IPS-20b (cell line): ENCODE data around the gene RNF227.

Experiments used
- H3K27ac ChIP-seq: one replicate; pipeline ENCODE4 v1.5.1; 2013; ENCODE audit warnings: low read length
- H3K27me3 ChIP-seq: 2 replicates; pipeline ENCODE4 v1.6.1; 2013; ENCODE audit warnings: mild to moderate bottlenecking, low read length, inconsistent platforms; ENCODE audit not compliant: insufficient read depth
- H3K36me3 ChIP-seq: 2 replicates; pipeline ENCODE4 v1.6.1; 2013; ENCODE audit warnings: low read depth, mild to moderate bottlenecking, inconsistent platforms, low read length, moderate library complexity; ENCODE audit not compliant: insufficient read depth
- H3K4me1 ChIP-seq: 2 replicates; pipeline ENCODE4 v1.6.1; 2013; ENCODE audit warnings: mild to moderate bottlenecking, control low read depth, inconsistent platforms, low read length, moderate library complexity; ENCODE audit not compliant: insufficient read depth
- H3K4me3 ChIP-seq: 2 replicates; pipeline ENCODE4 v1.5.1; 2013; ENCODE audit warnings: mild to moderate bottlenecking, low read length, inconsistent platforms
- H3K9ac ChIP-seq: 2 replicates; pipeline ENCODE4 v1.6.1; 2013; ENCODE audit warnings: low read depth, mild to moderate bottlenecking, inconsistent platforms, low read length, moderate library complexity
- H3K9me3 ChIP-seq: 2 replicates; pipeline ENCODE4 v1.6.1; 2013; ENCODE audit warnings: mild to moderate bottlenecking, low read depth, low read length, inconsistent platforms; ENCODE audit not compliant: insufficient read depth

RNF227 gene

DNA sequence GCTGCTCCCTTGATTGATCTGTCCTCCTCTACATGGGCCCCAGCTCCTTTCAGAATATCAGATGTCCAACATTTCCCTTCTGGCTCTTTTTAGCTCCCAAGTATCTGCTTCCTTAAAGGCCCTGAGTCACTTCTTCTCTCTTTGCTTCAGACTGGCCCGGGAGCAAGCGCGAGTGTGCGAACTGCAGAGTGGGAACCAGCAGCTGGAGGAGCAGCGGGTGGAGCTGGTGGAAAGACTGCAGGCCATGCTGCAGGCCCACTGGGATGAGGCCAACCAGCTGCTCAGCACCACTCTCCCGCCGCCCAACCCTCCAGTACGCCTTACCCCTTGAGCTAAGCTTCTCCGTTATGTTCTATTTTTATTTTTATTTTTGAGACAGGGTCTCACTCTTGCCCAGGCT, 28.2 kb upstream of the RNF227 start:
- no peaks in the 10 kb centered on the region for H3K4me1 ChIP-seq
- no peaks in the 10 kb centered on the region for H3K9me3 ChIP-seq
- no peak overlapping the region for H3K27ac ChIP-seq
- no peaks in the 10 kb centered on the region for H3K27me3 ChIP-seq
- no peak overlapping the region for H3K9ac ChIP-seq
- no peak overlapping the region for H3K4me3 ChIP-seq
- H3K36me3 ChIP-seq: peaks cover 83% of the 10 kb centered on the region

GRCh38 chr17:7943291-7943690, 27.2 kb upstream of the RNF227 start:
- no peak overlapping the region for H3K27ac ChIP-seq
- H3K36me3 ChIP-seq: peaks cover 73% of the 10 kb centered on the region
- no peak overlapping the region for H3K9ac ChIP-seq

DNA sequence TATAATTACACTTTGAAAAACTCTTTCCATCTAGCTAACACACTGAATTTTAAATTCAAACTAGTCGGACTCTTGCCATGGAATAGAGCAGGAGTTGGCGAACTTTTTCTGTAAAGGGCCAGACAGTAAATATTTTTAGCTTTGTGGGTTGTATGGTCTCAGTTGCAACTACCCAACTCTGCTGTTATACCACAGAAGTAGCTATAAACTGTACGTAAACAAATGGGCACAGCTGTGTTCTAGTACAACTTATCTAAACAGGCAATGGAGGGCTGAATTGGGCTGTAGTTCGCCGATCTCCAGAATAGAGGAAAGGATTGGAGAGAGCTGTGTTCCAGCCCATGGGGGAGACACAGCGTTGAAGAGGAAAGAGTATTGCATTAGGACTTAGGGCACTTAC, 24.7 kb upstream of the RNF227 start:
- Histone ChIP-seq H3K4me3 (no peak overlapping the region), H3K27ac (no peak overlapping the region), H3K4me1 (no peaks in the 10 kb centered on the region), H3K9me3 (no peaks in the 10 kb centered on the region), H3K36me3 (peaks cover 67% of the 10 kb centered on the region), H3K9ac (no peak overlapping the region), H3K27me3 (no peaks in the 10 kb centered on the region)

More at GRCh38 chr17:7943291-7943690, 27.2 kb upstream of the RNF227 start:
- Histone ChIP-seq H3K4me1 (no peaks in the 10 kb centered on the region), H3K4me3 (no peak overlapping the region), H3K9me3 (no peaks in the 10 kb centered on the region), H3K27me3 (no peaks in the 10 kb centered on the region)

GRCh38 chr17:7940034-7940433, 23.9 kb upstream of the RNF227 start:
- Histone ChIP-seq H3K4me3 (no peak overlapping the region), H3K27me3 (no peaks in the 10 kb centered on the region), H3K9me3 (no peaks in the 10 kb centered on the region), H3K9ac (no peak overlapping the region), H3K27ac (no peak overlapping the region), H3K4me1 (no peaks in the 10 kb centered on the region), H3K36me3 (peaks cover 66% of the 10 kb centered on the region)

GRCh38 chr17:7935859-7936258, 19.8 kb upstream of the RNF227 start:
- H3K27me3 ChIP-seq: no peaks in the 10 kb centered on the region; the same call in 1 of the 2 replicates
- peaks cover 7% of the 10 kb centered on the region; the same call in 1 of the 2 replicates for H3K4me1 ChIP-seq
- H3K4me3 ChIP-seq: no peak overlapping the region
- H3K27ac ChIP-seq: no peak overlapping the region
- no peaks in the 10 kb centered on the region for H3K9me3 ChIP-seq
- H3K9ac ChIP-seq: no peak overlapping the region
- H3K36me3 ChIP-seq: peaks cover 42% of the 10 kb centered on the region

DNA sequence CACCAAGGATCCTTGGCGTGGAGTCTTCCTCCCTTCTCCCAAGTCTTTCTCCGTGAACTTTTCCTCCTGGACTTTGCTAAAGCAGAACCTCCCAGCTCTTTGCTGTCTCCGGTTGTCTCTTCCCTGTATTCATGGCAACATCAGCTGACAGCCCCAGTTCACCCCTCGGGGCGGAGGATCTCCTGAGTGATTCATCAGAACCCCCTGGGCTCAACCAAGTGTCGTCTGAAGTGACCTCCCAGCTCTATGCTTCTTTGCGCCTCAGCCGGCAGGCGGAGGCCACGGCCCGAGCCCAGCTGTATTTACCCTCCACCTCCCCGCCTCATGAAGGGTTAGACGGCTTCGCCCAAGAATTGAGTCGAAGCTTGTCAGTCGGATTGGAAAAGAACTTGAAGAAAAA, 16.9 kb upstream of the RNF227 start:
- Histone ChIP-seq H3K9ac (peak overlapping the region; percentile 86), H3K4me1 (peaks cover 7% of the 10 kb centered on the region; the same call in 1 of the 2 replicates), H3K4me3 (peak overlapping the region; percentile 92), H3K9me3 (no peaks in the 10 kb centered on the region), H3K36me3 (peaks cover 26% of the 10 kb centered on the region), H3K27me3 (peaks cover 17% of the 10 kb centered on the region), H3K27ac (no peak overlapping the region)

DNA sequence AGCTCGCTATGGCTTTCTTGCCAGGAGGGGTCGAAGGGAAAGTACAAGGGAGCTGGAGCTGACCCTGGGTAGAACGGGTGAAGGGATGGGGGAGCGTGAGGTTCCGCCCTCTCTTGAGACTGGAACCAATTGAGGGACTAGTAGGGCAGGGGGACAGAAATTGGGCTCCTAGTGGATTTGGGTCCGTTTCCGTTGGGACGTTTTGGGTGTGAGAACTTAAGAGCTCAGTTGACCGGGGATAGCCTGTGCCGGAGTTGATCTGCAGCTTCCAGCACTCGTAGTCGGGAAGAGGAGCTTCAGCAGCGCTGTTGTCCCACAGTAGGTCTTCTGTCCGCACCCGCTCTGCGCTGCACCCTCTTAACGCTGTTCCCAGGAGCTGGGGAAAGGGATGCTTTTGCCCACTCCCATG, 16.4 kb upstream of the RNF227 start:
- peak overlapping the region; percentile 86 for H3K9ac ChIP-seq

DNA sequence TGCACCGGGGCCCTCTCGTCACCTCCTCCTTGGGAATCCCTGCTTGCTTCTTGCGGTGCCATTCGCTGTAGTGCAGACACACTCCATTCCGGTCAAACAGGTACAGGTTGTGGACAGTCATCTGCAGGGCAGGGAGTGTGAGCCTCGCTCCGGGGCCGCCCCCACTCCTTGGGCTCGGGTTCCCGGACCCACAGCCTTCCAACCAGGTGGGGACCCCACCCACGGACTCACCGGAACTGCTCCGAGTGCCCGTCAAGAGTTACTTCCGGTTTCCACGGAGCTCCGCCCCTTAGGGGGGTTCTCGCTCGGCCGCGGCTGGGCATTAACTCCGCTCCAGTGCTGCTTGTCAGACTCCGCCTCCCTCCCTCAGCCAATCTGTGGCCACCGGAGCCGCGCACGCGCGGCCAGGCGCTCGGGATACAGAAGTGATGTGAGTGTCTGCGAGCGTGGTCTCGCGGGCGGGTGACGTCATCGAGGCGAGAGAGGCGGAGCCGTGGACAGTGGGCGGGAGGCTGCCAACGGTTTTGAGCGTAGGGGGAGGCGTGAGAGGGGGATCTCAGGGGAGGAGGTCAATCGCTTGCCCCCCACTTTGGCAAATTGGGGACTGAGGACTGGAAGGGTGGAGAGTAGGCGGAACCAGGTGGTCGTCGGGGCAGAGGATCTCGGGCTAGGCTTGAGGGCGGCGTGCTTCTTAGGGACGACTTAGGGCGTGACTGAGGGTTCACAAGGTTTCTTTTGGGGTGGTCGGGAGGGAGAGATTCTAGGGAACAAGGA, 15.8 kb upstream of the RNF227 start, which contains the start of the genes CNTROB and TRAPPC1:
CNTROB (plus strand) TSS at position 498 of the 774 bp plus-strand sequence. CDS start 874 bp downstream, outside the sequence.
TRAPPC1 (minus strand) TSS at position 238 of the 774 bp plus-strand sequence; CDS start at position 121, 117 bp downstream.
- H3K9me3 ChIP-seq: no peaks in the 10 kb centered on the region
- no peak within 1 kb of the TSS for H3K27ac ChIP-seq
- peaks cover 27% of the 10 kb centered on the region for H3K27me3 ChIP-seq
- peak within 1 kb of the TSS; percentile 92 for H3K4me3 ChIP-seq
- H3K36me3 ChIP-seq: peaks cover 22% of the 10 kb centered on the region
- peak within 1 kb of the TSS; percentile 86 for H3K9ac ChIP-seq
- peaks cover 7% of the 10 kb centered on the region; the same call in 1 of the 2 replicates for H3K4me1 ChIP-seq

More for the DNA sequence above, 16.4 kb upstream of the RNF227 start:
- H3K9me3 ChIP-seq: no peaks in the 10 kb centered on the region
- H3K4me3 ChIP-seq: peak overlapping the region; percentile 92
- no peak overlapping the region for H3K27ac ChIP-seq
- H3K4me1 ChIP-seq: peaks cover 7% of the 10 kb centered on the region; the same call in 1 of the 2 replicates
- H3K36me3 ChIP-seq: peaks cover 26% of the 10 kb centered on the region
- H3K27me3 ChIP-seq: peaks cover 21% of the 10 kb centered on the region

- no peak overlapping the region for H3K27ac ChIP-seq
Measured at GRCh38 chr17:7930841-7931631, 14.9 kb upstream of the RNF227 start.

DNA sequence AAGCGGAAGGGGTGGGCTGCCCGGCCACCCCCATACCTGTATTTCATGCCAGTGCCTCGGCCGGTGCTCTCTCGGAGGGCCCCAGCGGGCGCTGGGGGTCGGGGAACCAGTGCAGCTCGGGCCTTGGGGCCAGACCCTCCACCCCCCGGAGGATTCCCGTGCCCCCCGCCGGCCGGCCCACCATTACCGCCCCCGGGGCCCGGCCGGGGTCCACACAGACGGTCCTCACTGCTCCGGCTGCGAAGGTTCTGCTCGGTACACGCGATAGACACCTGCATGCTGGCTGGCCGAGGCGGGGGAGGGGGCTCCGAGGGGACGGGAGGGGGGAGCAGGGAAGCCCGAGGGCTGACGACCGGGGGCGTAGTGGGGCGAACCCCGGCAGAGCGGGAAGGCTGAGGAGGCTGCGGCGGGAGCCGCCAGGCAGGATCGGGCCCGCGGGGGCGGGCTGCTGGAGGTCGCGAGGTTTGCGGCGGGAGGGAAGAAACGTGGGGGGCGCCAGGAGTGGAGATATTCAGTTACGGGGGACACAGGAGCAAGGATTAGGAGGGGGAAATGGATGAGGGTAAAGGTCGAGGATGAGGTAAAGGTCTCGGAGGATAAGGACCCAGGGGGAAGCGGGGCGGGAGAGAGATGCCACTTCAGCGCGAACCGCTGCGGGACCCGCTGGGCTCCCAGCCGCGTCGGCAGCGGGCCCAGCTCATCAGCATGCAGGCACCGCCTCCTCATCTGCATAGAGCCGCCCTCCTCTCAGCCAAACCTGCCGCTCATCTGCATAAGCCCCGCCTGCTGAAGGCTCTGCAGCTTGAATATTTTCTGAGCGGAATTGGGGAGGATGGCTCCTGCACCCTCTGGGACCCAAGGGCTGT, 13.3 kb upstream of the RNF227 start, which contains the start of gene KCNAB3:
KCNAB3 (minus strand) TSS at position 699 of the 866 bp plus-strand sequence; CDS start at position 278, 421 bp downstream.
- H3K9ac ChIP-seq: peak within 1 kb of the TSS; percentile 39; the same call in 1 of the 2 replicates
- peaks cover 7% of the 10 kb centered on the region; the same call in 1 of the 2 replicates for H3K4me1 ChIP-seq
- H3K4me3 ChIP-seq: peak within 1 kb of the TSS; percentile 68
- H3K27ac ChIP-seq: no peak within 1 kb of the TSS
- H3K27me3 ChIP-seq: peaks cover 49% of the 10 kb centered on the region
- H3K9me3 ChIP-seq: no peaks in the 10 kb centered on the region
- peaks cover under 1% of the 10 kb centered on the region; the same call in 1 of the 2 replicates for H3K36me3 ChIP-seq

More at GRCh38 chr17:7930841-7931631, 14.9 kb upstream of the RNF227 start:
- Histone ChIP-seq H3K4me3 (peak overlapping the region; percentile 92), H3K9ac (peak overlapping the region; percentile 86; the same call in 1 of the 2 replicates), H3K9me3 (no peaks in the 10 kb centered on the region), H3K36me3 (peaks cover 13% of the 10 kb centered on the region), H3K4me1 (peaks cover 7% of the 10 kb centered on the region; the same call in 1 of the 2 replicates), H3K27me3 (peaks cover 36% of the 10 kb centered on the region)
